ENCODE results near the gene LOC101059915.
"Not testable (repeated sequence)": the region's sequence is repeated elsewhere in the genome, so short reads cannot be mapped to it uniquely, and the experiment has no call there.

Gene LOC101059915

DNA sequence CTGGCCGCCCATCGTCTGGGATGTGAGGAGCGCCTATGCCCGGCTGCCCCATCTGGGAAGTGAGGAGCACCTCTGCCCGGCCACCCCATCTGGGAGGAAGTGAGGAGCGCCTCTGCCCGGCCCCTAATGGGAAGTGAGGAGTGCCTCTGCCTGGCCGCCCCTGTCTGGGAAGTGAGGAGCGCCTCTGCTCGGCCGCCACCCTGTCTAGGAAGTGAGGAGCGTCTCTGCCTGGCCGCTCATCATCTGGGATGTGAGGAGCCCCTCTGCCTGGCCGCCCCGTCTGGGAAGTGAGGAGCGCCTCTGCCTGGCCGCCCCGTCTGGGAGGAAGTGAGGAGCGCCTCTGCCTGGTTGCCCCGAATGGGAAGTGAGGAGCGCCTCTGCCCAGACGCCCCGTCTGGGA is 8.3 kb downstream of the LOC101059915 start:
- not testable (repeated sequence) for DNase-seq (ENCODE audit: low read depth)

DNA sequence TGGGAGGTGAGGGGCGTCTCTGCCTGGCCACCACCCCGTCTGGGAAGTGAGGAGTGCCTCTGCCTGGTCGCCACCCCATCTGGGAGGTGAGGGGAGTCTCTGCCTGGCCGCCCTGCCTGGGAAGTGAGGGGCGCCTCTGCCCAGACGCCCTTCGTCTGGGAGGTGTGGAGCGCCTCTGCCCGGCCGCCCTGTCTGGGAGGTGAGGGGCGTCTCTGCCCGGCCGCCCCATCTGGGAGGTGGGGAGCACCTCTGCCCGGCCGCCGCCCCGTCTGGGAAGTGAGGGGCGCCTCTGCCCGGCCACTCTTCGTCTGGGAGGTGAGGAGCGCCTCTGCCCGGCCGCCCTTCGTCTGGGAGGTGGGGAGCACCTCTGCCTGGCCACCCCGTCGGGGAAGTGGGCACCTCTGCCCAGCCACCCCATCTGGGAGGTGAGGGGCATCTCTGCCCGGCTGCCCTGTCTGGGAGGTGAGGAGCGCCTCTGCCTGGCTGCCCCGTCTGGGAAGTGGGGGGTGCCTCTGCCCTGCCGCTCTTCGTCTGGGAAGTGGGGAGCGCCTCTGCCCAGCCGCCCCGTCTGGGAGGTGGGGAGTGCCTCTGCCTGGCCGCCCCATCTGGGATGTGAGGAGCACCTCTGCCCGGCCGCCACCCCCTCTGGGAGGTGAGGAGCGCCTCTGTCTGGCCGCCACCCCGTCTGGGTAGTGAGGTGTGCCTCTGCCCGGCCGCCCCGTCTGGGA is 8.9 kb downstream of the LOC101059915 start:
- not testable (repeated sequence) for DNase-seq (ENCODE audit: low read depth)

DNA sequence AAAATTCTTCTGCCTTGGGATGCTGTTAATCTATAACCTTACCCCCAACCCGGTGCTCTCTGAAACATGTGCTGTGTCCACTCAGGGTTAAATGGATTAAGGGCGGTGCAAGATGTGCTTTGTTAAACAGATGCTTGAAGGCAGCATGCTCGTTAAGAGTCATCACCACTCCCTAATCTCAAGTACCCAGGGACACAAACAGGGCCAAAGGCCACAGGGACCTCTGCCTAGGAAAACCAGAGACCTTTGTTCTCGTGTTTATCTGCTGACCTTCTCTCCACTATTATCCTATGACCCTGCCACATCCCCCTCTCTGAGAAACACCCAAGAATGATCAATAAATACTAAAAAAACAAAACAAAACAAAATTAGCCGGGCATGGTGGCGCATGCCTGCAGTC is 9.8 kb downstream of the LOC101059915 start:
- not testable (repeated sequence) for DNase-seq (ENCODE audit: low read depth)

- DNase-seq (ENCODE audit: low read depth), result no peak
Observed at GRCh38 chrX:71679575-71680207, 12.3 kb downstream of the LOC101059915 start.

DNA sequence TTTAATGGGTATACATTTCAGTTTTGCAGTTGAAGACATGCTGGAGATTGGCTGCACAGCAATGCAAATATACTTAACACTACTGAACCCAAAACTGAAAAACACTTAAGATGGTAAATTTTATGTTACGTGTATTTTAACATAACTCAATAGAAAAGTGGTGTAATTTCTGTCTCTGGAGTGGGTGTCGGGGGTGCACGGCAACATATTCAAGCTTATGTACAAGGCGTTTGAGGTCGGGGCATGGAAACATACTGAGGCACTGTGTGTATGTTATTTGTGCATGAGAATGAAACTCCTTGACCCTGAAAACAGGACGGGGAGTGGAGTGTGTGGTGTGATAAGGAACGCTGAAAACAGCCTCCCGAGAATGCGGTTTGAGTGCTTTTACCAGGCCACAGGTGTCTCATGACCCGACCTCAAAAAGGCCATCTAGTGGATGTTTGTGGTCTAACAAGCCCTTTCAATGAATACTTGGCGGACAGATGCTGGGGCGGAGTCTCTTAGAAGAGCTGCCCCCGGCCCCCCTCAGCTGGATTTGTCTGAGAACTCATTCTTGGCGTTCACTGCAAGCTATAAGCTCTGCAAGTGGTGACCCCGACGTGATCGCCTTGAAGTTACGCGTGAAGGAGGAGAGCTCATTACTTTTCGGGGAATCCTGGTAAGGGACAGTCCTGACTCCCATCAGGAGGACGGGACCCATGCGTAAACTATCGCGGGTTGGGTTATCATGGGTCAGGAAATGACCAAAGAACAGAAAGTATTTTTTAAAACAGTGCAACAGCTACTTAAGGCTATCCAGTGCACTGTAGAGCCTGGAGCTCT is 29.5 kb downstream of the LOC101059915 start:
- DNase-seq (ENCODE audit: low read depth), result not testable (repeated sequence)

- DNase-seq (ENCODE audit: low read depth), result not testable (repeated sequence)
Observed at GRCh38 chrX:71697466-71698298, 30.3 kb downstream of the LOC101059915 start.

DNA sequence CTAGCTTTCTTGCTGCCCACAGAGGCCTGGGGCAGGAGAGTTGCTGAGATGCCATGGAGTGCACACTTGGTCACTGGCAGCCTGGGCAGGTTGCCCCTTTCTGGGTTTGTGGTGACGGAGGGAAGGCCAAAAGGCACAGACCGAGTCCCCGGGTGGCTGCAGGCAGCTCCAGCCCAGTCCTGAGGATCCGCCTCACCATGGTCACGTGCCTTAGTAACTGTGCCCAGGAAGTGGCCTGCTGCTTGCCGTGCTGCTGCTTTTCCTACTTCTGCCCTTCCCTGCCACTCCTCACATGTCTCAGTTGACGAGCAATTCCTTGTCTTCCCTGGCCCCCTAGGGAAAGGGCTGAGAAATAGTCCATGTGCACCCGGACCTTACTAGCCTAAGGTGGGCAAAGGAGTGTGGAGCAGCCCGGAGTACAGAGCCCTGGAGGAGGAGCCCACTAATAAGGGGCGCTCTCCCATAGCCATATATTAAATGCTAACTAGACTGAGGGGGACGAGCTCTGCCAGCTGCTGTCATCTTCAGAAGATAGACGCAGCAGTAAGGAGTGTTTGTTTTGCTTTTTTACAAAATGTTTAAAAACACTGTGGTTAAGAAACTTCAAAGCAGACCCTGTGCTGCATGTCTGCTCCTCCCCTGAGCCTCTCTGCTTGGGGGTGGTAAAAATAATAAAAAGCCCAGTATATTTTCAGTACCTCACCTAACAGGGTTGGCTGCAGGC is 31.1 kb downstream of the LOC101059915 start:
- DNase-seq (ENCODE audit: low read depth), result not testable (repeated sequence)

DNA sequence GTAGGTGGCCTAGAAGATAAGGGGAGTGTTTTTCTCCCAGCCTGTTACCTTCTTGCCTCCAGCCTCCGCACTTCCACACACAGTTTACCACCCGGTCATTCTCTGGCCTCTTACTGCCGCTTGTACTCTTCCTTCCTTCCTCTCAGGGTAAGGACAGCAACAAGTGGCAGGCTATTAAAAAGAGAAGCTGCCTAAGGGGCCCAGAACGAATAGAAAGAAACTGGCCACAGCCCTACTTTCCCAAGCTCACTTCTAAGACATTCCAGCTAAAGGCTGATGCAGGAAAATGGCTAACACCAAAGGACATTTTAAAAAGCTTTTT is 31.6 kb downstream of the LOC101059915 start:
- not testable (repeated sequence) for DNase-seq (ENCODE audit: low read depth)

GRCh38 chrX:71702853-71703252 is 35.5 kb downstream of the LOC101059915 start:
- not testable (repeated sequence) for DNase-seq (ENCODE audit: low read depth)

DNA sequence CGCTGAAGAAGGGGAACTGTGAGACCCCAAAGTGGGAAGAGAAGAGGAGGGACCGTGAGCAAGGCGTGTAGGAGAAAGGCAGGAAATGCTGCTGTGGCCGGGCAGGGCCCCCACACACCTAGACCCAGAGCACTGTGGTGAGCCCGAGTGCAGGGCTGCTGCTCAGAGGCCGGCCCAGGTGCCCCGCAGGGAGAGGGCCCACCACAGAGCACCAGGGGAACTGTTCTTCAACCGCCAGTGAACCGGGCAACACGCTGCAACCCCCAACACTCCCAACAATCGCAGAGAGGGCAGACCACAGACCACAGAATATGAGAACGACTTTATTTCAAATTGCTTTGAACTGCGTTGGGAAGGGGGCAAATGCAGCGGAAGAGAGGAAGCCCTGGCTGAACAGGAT is 46.7 kb downstream of the LOC101059915 start:
- DNase-seq (ENCODE audit: low read depth), result not testable (repeated sequence)

- not testable (repeated sequence) for DNase-seq (ENCODE audit: low read depth)
Observed at GRCh38 chrX:71715551-71715950, 48.2 kb downstream of the LOC101059915 start.

DNA sequence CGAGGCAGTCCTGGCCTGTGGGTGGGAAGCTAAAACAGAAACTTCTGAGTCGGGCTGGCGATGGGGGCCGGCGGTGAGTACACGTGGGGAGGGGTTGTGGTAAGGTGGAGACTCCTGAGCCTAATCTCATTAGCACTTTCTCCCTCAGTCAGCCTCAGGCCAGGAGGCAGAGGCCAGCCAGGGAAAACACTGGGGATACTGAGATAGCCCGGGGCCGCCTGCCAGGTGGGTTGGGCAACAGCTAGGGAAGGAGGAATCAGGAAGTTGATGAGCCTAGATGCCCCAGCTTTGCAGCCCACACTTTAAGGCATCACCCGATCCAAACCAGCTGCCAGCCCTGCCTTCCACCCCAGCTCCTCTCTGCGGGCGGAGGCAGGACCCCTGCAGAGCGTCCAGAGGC is 49.0 kb downstream of the LOC101059915 start:
- DNase-seq (ENCODE audit: low read depth), result not testable (repeated sequence)

- not testable (repeated sequence) for DNase-seq (ENCODE audit: low read depth)
Observed at GRCh38 chrX:71718185-71718584, 50.8 kb downstream of the LOC101059915 start, which contains the start of gene CXorf49. Gene CXorf49 (minus strand): TSS chrX:71718285. CDS start chrX:71718151, 134 bp downstream.

- not testable (repeated sequence) for DNase-seq (ENCODE audit: low read depth)
Observed at GRCh38 chrX:71719195-71719594, 51.8 kb downstream of the LOC101059915 start.

- not testable (repeated sequence) for DNase-seq (ENCODE audit: low read depth)
Observed at GRCh38 chrX:71720289-71720886, 53.0 kb downstream of the LOC101059915 start.
